Upper lobe of left lung (tissue), 6 donors: ENCODE measurements around the gene SMOC2. TPM values are rescaled to one million over a fixed set of nuclear protein-coding genes. Genes with fewer than 3 reads are reported as not detected.

Experiments used
- ATAC-seq, 2 donors: fragments of 200-7000 bp; cut with Tn5 transposase; one replicate each; pipeline ENCODE4 v1.9.1; 2022; ENCODE audit warnings: mild to moderate bottlenecking in 2 of 2, moderate library complexity in 2 of 2; ENCODE audit not compliant: low FRiP score in 2 of 2
- DNase-seq, 2 donors: peaks; one replicate each; pipeline ENCODE4 v3.0.0-alpha.2; 2019 to 2020
- H3K27ac ChIP-seq, 4 donors: fragments of 200-600 bp; sonication (generic); one replicate each; pipeline ENCODE4 v1.5.1; 2016 to 2019
- H3K27me3 ChIP-seq, 4 donors: fragments of 200-600 bp; sonication (generic); one replicate each; pipeline ENCODE4 v1.5.1; 2017 to 2019
- H3K36me3 ChIP-seq, 4 donors: fragments of 200-600 bp; sonication (generic); one replicate each; pipeline ENCODE4 v1.5.1; 2016 to 2019
- H3K4me1 ChIP-seq, 4 donors: fragments of 200-600 bp; sonication (generic); one replicate each; pipeline ENCODE4 v1.5.1; 2018 to 2019
- H3K4me3 ChIP-seq, 4 donors: fragments of 200-600 bp; sonication (generic); one replicate each; pipeline ENCODE4 v1.5.1; 2017 to 2019; ENCODE audit warnings: mild to moderate bottlenecking in 2 of 4, moderate library complexity in 1 of 4
- H3K9me3 ChIP-seq, 4 donors: fragments of 200-600 bp; sonication (generic); one replicate each; pipeline ENCODE4 v1.5.1; 2018 to 2019
- CTCF ChIP-seq, 6 experiments: fragments of 450-650 bp in 4 of 6; fragments of 200-600 bp in 2 of 6; sonication (generic) in 2 of 6; IDR thresholded peaks; one replicate each; pipeline ENCODE4 v1.5.1; 2016 to 2019; ENCODE audit warnings: antibody characterized with exemption in 6 of 6
- EP300 ChIP-seq, 4 donors: sonication (generic); formaldehyde crosslinking; IDR thresholded peaks; one replicate each; pipeline ENCODE4 v1.5.1; 2017; ENCODE audit warnings: antibody characterized with exemption in 4 of 4, control low read depth in 2 of 4
- POLR2A ChIP-seq, 4 donors: fragments of 450-650 bp; IDR thresholded peaks; one replicate each; pipeline ENCODE4 v1.5.1; 2016 to 2017; ENCODE audit warnings: antibody characterized with exemption in 4 of 4, mild to moderate bottlenecking in 2 of 4
- POLR2AphosphoS5 ChIP-seq, 2 donors: sonication (generic); formaldehyde crosslinking; IDR thresholded peaks; one replicate each; pipeline ENCODE4 v1.5.1; 2017; ENCODE audit warnings: antibody characterized with exemption in 2 of 2
- WGBS, 2 donors: methylation state at CpG; one replicate each; pipeline ENCODE4 v1.1.5; 2017 to 2018; 5-methylcytosine and 5-hydroxymethylcytosine counted together
- total RNA-seq, 6 donors: library from RNA; depleted of rRNA in 4 of 6; stranded (reverse); fragments of >200 nt in 4 of 6; gene quantifications; one replicate each; pipeline versions ENCODE4 v1.1.0 to v1.2.1, GENCODE V29; 2016 to 2021
- donor health status: DM: no; HTN: no; CAD: no; lungs with moderate emphysema.
- donor health status: DM: no; HTN: yes; CAD: no; lungs with severe emphysema.

SMOC2 gene
- total RNA-seq, 6 donors from 2014 or later, result 1.0 to 18.9 (median 5.0) TPM

GRCh38 chr6:168627506-168628175, 186.7 kb downstream of the SMOC2 start:
- H3K27me3 ChIP-seq, result no peaks in the 10 kb centered on the region
- 68 to 73% methylated on average over 7 to 8 of the region's 8 CpGs for WGBS, 2 donors
- ATAC-seq (peak; percentile 9 to 32), DNase-seq (no peak)
- H3K4me1 ChIP-seq, result no peaks in the 10 kb centered on the region
- H3K27ac ChIP-seq, result no peak overlapping the region
- H3K9me3 ChIP-seq, result no peaks in the 10 kb centered on the region
- no peaks in the 10 kb centered on the region for H3K36me3 ChIP-seq
- H3K4me3 ChIP-seq, result no peak overlapping the region
- no peak for TF ChIP-seq EP300 (IDR thresholded peaks at IDR 0.05)
- no peak for TF ChIP-seq CTCF (IDR thresholded peaks at IDR 0.05)
- no peak for TF ChIP-seq POLR2AphosphoS5 (IDR thresholded peaks at IDR 0.05)
- no peak for TF ChIP-seq POLR2A (IDR thresholded peaks at IDR 0.05)

GRCh38 chr6:168628176-168628553, 187.2 kb downstream of the SMOC2 start:
- DNase-seq (no peak), ATAC-seq (no peak)
- Histone ChIP-seq H3K36me3 (no peaks in the 10 kb centered on the region), H3K4me1 (no peaks in the 10 kb centered on the region), H3K27ac (no peak overlapping the region), H3K9me3 (no peaks in the 10 kb centered on the region), H3K4me3 (no peak overlapping the region), H3K27me3 (no peaks in the 10 kb centered on the region)
- no peak for TF ChIP-seq EP300 (IDR thresholded peaks at IDR 0.05)
- TF ChIP-seq POLR2AphosphoS5 (IDR thresholded peaks at IDR 0.05), result no peak
- TF ChIP-seq CTCF (IDR thresholded peaks at IDR 0.05), result no peak
- no peak for TF ChIP-seq POLR2A (IDR thresholded peaks at IDR 0.05)
- 64 to 66% methylated on average over 6 of the region's 6 CpGs for WGBS, 2 donors

- no peaks in the 10 kb centered on the region for H3K27me3 ChIP-seq
- DNase-seq (peak in 1 of 2 donors; percentile 56), ATAC-seq (no peak)
- no peaks in the 10 kb centered on the region for H3K4me1 ChIP-seq
- H3K36me3 ChIP-seq, result no peaks in the 10 kb centered on the region
- 88 to 93% methylated on average over 14 to 19 of the region's 19 CpGs for WGBS, 2 donors
- H3K27ac ChIP-seq, result no peak overlapping the region
- no peak overlapping the region for H3K4me3 ChIP-seq
- no peaks in the 10 kb centered on the region for H3K9me3 ChIP-seq
- TF ChIP-seq CTCF (IDR thresholded peaks at IDR 0.05), result no peak
- TF ChIP-seq POLR2AphosphoS5 (IDR thresholded peaks at IDR 0.05), result no peak
- no peak for TF ChIP-seq POLR2A (IDR thresholded peaks at IDR 0.05)
These were observed 187.8 kb downstream of the SMOC2 start for GRCh38 chr6:168628732-168629245.

GRCh38 chr6:168631564-168631963, 190.6 kb downstream of the SMOC2 start:
- DNase-seq, result no peak
- WGBS, 2 donors, result 65 to 79% methylated on average over 4 of the region's 4 CpGs
- H3K36me3 ChIP-seq, result no peaks in the 10 kb centered on the region
- H3K27me3 ChIP-seq, result no peaks in the 10 kb centered on the region
- TF ChIP-seq POLR2A (IDR thresholded peaks at IDR 0.05), result no peak
- ATAC-seq, result no peak
- H3K9me3 ChIP-seq, result no peaks in the 10 kb centered on the region
- H3K27ac ChIP-seq, result no peak overlapping the region
- H3K4me1 ChIP-seq, result no peaks in the 10 kb centered on the region
- no peak overlapping the region for H3K4me3 ChIP-seq

- H3K9me3 ChIP-seq, result no peaks in the 10 kb centered on the region
- TF ChIP-seq POLR2AphosphoS5 (IDR thresholded peaks at IDR 0.05) (no peak), CTCF (IDR thresholded peaks at IDR 0.05) (no peak), POLR2A (IDR thresholded peaks at IDR 0.05) (no peak), EP300 (IDR thresholded peaks at IDR 0.05) (no peak)
These were observed 191.7 kb downstream of the SMOC2 start for GRCh38 chr6:168632694-168633093.

More at GRCh38 chr6:168632694-168633093, 191.7 kb downstream of the SMOC2 start:
- Histone ChIP-seq H3K4me1 (no peaks in the 10 kb centered on the region), H3K27ac (no peak overlapping the region), H3K27me3 (no peaks in the 10 kb centered on the region), H3K4me3 (no peak overlapping the region), H3K36me3 (no peaks in the 10 kb centered on the region)
- ATAC-seq, result no peak
- 69 to 70% methylated on average over 3 of the region's 3 CpGs for WGBS, 2 donors
- DNase-seq, result no peak
